ENCODE data around the gene STX8. TPM values are rescaled to one million over a fixed set of nuclear protein-coding genes. Genes with fewer than 3 reads are reported as not detected.

The STX8 gene
- total RNA-seq, 1 donor from 2014 or later, result 31.2 TPM

DNA sequence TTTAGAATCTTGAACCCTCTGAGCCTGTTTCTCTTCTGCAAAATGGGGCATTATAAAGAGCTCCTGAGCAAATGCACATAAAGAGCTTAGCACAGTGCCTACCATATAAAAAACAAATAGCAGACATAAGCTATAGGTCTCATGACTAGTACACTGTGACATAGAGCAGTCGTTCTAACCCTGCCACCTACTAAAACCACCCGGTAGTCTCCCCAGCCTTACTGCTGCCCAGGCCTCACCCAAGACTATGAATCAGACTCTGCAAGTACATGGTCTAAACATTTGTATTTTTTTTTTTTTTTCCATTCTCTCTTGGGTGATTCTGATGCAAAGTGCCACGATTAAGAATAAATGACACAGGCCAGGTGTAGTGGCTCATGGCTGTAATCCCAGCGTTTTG, 33.9 kb downstream of the STX8 start:
- intact Hi-C loops (cut with DNase I), result no loop called here
- Histone ChIP-seq H3K27me3 (no peaks in the 10 kb centered on the region), H3K27ac (no peak overlapping the region), H3K4me3 (no peak overlapping the region), H3K36me3 (no peaks in the 10 kb centered on the region), H3K4me1 (no peaks in the 10 kb centered on the region), H3K9me3 (no peaks in the 10 kb centered on the region)
- TF ChIP-seq POLR2AphosphoS5 (IDR thresholded peaks at IDR 0.05; ENCODE audit: insufficient read depth in 1 of 2, low read depth in 1 of 2) (no peak), POLR2A (IDR thresholded peaks at IDR 0.05) (no peak)
- TF ChIP-seq, protein P1, sequence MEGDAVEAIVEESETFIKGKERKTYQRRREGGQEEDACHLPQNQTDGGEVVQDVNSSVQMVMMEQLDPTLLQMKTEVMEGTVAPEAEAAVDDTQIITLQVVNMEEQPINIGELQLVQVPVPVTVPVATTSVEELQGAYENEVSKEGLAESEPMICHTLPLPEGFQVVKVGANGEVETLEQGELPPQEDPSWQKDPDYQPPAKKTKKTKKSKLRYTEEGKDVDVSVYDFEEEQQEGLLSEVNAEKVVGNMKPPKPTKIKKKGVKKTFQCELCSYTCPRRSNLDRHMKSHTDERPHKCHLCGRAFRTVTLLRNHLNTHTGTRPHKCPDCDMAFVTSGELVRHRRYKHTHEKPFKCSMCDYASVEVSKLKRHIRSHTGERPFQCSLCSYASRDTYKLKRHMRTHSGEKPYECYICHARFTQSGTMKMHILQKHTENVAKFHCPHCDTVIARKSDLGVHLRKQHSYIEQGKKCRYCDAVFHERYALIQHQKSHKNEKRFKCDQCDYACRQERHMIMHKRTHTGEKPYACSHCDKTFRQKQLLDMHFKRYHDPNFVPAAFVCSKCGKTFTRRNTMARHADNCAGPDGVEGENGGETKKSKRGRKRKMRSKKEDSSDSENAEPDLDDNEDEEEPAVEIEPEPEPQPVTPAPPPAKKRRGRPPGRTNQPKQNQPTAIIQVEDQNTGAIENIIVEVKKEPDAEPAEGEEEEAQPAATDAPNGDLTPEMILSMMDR (IDR thresholded peaks at IDR 0.05), result no peak
- DNase-seq (ENCODE audit: extremely low spot score in 2 of 2), result no peak

DNA sequence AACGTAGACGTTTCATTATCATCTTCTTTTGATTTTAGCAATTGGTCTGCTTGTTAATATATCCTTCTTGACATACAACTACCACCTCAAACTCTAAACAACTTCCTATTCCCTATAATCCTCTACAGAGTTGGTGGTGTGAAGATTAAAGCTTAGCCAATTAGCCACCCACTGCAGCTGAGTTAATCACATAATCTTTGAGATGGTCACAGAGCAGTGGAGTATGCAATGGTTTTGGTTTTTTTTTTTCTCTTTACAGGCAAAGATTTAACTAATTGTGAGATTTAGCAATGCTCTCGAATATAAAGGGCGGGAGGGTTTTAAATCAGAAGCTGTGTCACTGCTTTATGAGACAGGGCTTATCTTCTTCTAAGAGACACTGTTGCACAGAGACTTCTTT, 37.0 kb downstream of the STX8 start:
- Histone ChIP-seq H3K4me1 (no peaks in the 10 kb centered on the region), H3K36me3 (no peaks in the 10 kb centered on the region), H3K27ac (no peak overlapping the region), H3K4me3 (no peak overlapping the region), H3K9me3 (no peaks in the 10 kb centered on the region), H3K27me3 (no peaks in the 10 kb centered on the region)
- intact Hi-C loops (cut with DNase I), result no loop called here
- no peak for DNase-seq (ENCODE audit: extremely low spot score in 2 of 2)
- TF ChIP-seq, protein P1 (IDR thresholded peaks at IDR 0.05), result no peak
- no peak for TF ChIP-seq POLR2AphosphoS5 (IDR thresholded peaks at IDR 0.05; ENCODE audit: insufficient read depth in 1 of 2, low read depth in 1 of 2)
- TF ChIP-seq POLR2A (IDR thresholded peaks at IDR 0.05), result no peak

DNA sequence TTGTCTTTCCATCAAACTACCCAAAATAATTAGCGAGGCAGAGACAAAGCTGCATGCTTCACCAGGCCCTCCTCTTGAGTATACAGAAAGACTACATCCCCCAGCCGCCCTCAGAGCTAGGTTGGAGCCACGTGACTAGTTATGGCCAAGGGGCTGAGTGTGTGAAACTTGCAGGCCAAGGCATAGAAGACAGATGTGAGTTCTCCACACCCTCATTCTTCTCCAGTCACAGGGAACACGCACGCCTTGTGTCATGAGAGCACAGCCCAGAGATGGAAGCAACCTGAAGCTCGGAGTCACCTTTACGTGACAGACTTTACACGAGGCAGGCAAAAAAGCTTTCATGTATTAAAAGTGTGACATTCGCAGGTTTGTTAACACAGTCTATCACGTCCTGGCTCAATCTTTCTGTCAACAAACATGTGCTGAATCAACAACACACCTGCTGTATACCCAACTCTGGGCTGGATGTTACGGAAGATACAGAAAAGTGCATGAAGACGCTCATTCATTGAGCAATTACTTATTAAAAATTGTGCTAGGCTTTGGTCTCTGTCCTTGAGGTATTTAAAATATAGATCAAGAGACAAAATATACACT, 38.3 kb downstream of the STX8 start:
- no peaks in the 10 kb centered on the region for H3K36me3 ChIP-seq
- H3K27ac ChIP-seq, result no peak overlapping the region
- no peak for TF ChIP-seq POLR2AphosphoS5 (IDR thresholded peaks at IDR 0.05; ENCODE audit: insufficient read depth in 1 of 2, low read depth in 1 of 2)
- TF ChIP-seq POLR2A (IDR thresholded peaks at IDR 0.05), result no peak
- TF ChIP-seq, protein P1 (IDR thresholded peaks at IDR 0.05), result no peak
- no peaks in the 10 kb centered on the region for H3K4me1 ChIP-seq
- no peaks in the 10 kb centered on the region for H3K9me3 ChIP-seq
- DNase-seq (ENCODE audit: extremely low spot score in 2 of 2), result no peak
- H3K27me3 ChIP-seq, result no peaks in the 10 kb centered on the region
- no peak overlapping the region for H3K4me3 ChIP-seq
- intact Hi-C loops (cut with DNase I), result no loop called here

DNA sequence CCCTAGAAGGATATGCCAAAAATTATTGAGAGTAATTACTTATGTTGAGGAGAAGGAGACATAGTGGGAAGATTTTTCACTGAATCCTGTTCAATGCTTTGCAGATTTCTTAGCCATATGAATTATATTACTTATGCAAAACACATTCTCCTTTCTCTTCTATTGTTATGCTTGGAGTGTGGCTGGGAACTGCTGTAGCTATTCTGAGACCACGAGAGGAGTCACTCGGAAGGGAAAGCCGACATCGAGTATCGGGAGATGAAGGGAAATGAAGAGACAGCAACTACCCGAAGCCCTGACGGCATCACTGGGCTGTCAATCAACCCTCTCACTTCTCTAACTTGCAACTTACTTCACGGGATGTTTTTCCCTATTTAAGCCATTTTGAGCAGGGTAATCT, 39.6 kb downstream of the STX8 start:
- no peaks in the 10 kb centered on the region for H3K4me1 ChIP-seq
- intact Hi-C loops (cut with DNase I), result no loop called here
- TF ChIP-seq POLR2AphosphoS5 (IDR thresholded peaks at IDR 0.05; ENCODE audit: insufficient read depth in 1 of 2, low read depth in 1 of 2), result no peak
- no peaks in the 10 kb centered on the region for H3K36me3 ChIP-seq
- no peak overlapping the region for H3K4me3 ChIP-seq
- no peak overlapping the region for H3K27ac ChIP-seq
- DNase-seq (ENCODE audit: extremely low spot score in 2 of 2), result no peak
- no peaks in the 10 kb centered on the region for H3K9me3 ChIP-seq
- no peaks in the 10 kb centered on the region for H3K27me3 ChIP-seq

DNA sequence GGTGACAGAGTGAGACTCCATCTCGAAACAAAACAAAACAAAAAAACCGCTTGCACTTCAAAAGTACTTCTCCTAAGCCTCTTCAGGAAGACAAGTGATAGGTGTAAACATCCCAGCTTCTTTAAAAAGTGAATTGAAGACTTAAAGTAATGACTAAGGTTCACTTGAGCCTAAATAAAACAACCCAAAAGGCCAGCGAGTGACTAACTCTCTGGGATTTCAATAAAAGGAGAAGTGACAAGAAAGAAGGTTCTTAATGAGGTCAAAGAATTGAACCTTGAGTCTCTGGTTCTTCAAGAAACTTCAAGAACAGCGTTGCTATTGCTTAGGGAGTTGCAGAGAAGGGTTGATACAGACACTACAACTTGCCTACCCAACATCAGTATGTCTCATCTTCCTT, 42.2 kb downstream of the STX8 start:
- Histone ChIP-seq H3K4me1 (no peaks in the 10 kb centered on the region), H3K4me3 (no peak overlapping the region), H3K9me3 (no peaks in the 10 kb centered on the region), H3K36me3 (no peaks in the 10 kb centered on the region), H3K27me3 (no peaks in the 10 kb centered on the region), H3K27ac (no peak overlapping the region)
- TF ChIP-seq, protein P1 (IDR thresholded peaks at IDR 0.05), result no peak
- TF ChIP-seq POLR2A (IDR thresholded peaks at IDR 0.05) (no peak), POLR2AphosphoS5 (IDR thresholded peaks at IDR 0.05; ENCODE audit: insufficient read depth in 1 of 2, low read depth in 1 of 2) (no peak)
- no peak for DNase-seq (ENCODE audit: extremely low spot score in 2 of 2)
- intact Hi-C loops (cut with DNase I), result no loop called here

Measured in vagina (tissue), 2 donors.